DND-41 (cell line): ENCODE results near the gene DNM3.

Source experiments
- ATAC-seq: fragments of 200-7000 bp; cut with Tn5 transposase; 3 replicates; pipeline ENCODE4 v1.9.1; 2021; ENCODE audit warnings: low read depth; ENCODE audit not compliant: insufficient read depth
- DNase-seq: peaks from one replicate; pipeline ENCODE4 v3.0.0-alpha.2; 2020
- H2AFZ ChIP-seq: 2 replicates; pipeline ENCODE4 v1.6.0; 2012; ENCODE audit warnings: low read depth, low read length
- H3K27ac ChIP-seq: 2 replicates; pipeline ENCODE4 v1.5.1; 2012; ENCODE audit warnings: low read length, inconsistent platforms
- H3K27me3 ChIP-seq: fragments of 200-600 bp; sonication (generic); 2 replicates; pipeline ENCODE4 v1.6.0; 2012; ENCODE audit warnings: low read length, mild to moderate bottlenecking, inconsistent platforms; ENCODE audit not compliant: insufficient read depth, poor library complexity
- H3K36me3 ChIP-seq: 2 replicates; pipeline ENCODE4 v1.5.1; 2012; ENCODE audit warnings: low read length, inconsistent platforms; ENCODE audit not compliant: insufficient read depth
- H3K4me1 ChIP-seq: 2 replicates; pipeline ENCODE4 v1.5.1; 2012; ENCODE audit warnings: mild to moderate bottlenecking, low read length; ENCODE audit not compliant: insufficient read depth
- H3K4me2 ChIP-seq: 2 replicates; pipeline ENCODE4 v1.6.0; 2012; ENCODE audit warnings: mild to moderate bottlenecking, moderate library complexity, low read length, inconsistent platforms; ENCODE audit not compliant: insufficient read depth
- H3K4me3 ChIP-seq, 2 experiments: fragments of 200-600 bp in 1 of 2; shearing (Covaris generic) in 1 of 2; 2 replicates each; pipeline ENCODE4 v1.5.1; 2012 to 2016; ENCODE audit warnings: inconsistent platforms in 2 of 2, low read length in 2 of 2, mild to moderate bottlenecking in 2 of 2, low read depth in 1 of 2, moderate library complexity in 1 of 2
- H3K79me2 ChIP-seq: 2 replicates; pipeline ENCODE4 v1.6.0; 2012; ENCODE audit warnings: low read length, inconsistent platforms; ENCODE audit not compliant: insufficient read depth
- H3K9ac ChIP-seq: 2 replicates; pipeline ENCODE4 v1.6.0; 2012; ENCODE audit warnings: low read depth, mild to moderate bottlenecking, inconsistent platforms, low read length, moderate library complexity
- H3K9me3 ChIP-seq: 2 replicates; pipeline ENCODE4 v1.5.1; 2012; ENCODE audit warnings: low read length, moderate library complexity, mild to moderate bottlenecking, inconsistent platforms; ENCODE audit not compliant: insufficient read depth, severe bottlenecking
- H4K20me1 ChIP-seq: 2 replicates; pipeline ENCODE4 v1.6.0; 2012; ENCODE audit warnings: low read length; ENCODE audit not compliant: insufficient read depth
- CTCF ChIP-seq: IDR thresholded peaks from 2 replicates; pipeline ENCODE4 v1.5.1; 2012; ENCODE audit warnings: borderline replicate concordance, low read length, moderate library complexity, mild to moderate bottlenecking; ENCODE audit not compliant: poor library complexity, severe bottlenecking; ENCODE audit errors: extremely low read depth
- EZH2 ChIP-seq: IDR thresholded peaks from 3 replicates; pipeline ENCODE4 v1.6.1; 2012; ENCODE audit warnings: borderline replicate concordance, low read depth, mild to moderate bottlenecking, moderate library complexity, low read length, inconsistent platforms; ENCODE audit not compliant: severe bottlenecking

The DNM3 gene

GRCh38 chr1:171911506-171911905, 70.2 kb downstream of the DNM3 start:
- no peaks in the 10 kb centered on the region for H4K20me1 ChIP-seq
- H3K9ac ChIP-seq = no peak overlapping the region
- H3K4me3 ChIP-seq = no peak overlapping the region
- no peak for DNase-seq
- H3K4me1 ChIP-seq = no peaks in the 10 kb centered on the region
- H3K27me3 ChIP-seq = no peaks in the 10 kb centered on the region
- H3K27ac ChIP-seq = no peak overlapping the region
- TF ChIP-seq EZH2 (no peak), CTCF (no peak)
- H3K9me3 ChIP-seq = no peaks in the 10 kb centered on the region
- ATAC-seq = no peak
- H3K79me2 ChIP-seq = no peaks in the 10 kb centered on the region
- H3K4me2 ChIP-seq = no peak overlapping the region
- H3K36me3 ChIP-seq = no peaks in the 10 kb centered on the region
- H2AFZ ChIP-seq = no peak overlapping the region

DNA sequence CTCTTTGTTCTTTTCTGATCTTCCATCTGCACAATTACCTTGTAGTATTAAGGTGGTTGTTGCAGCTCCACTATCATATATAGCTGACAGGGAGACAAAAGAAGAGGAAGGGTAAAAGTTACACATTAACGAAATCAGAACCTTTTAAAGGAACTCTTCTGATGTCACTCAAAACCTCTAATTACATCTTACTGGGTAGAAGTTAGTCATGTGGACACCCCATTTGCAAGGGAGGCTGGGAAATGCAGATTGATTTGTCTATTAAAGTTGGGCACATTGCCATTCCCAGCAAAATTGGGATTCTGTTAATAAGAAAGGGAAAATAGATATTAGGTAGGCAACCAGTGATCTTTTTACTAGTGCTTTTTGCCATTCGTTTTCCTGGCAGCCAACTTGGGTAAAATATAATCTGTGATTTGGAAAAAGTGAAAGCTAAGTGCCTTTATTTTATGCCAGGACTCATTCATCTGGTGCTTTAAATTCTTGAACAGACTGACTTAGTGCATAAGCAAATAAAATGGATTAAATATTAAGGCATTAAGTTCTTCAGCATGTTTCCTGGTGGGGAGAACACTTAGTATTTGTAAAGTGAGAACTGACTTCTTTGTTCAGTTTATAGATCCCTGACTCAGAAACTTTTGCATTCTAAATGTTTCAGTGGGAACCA, 71.3 kb downstream of the DNM3 start:
- Histone ChIP-seq H3K9me3 (no peaks in the 10 kb centered on the region), H3K4me3 (no peak overlapping the region), H3K36me3 (no peaks in the 10 kb centered on the region), H3K4me1 (no peaks in the 10 kb centered on the region), H3K9ac (no peak overlapping the region), H3K4me2 (no peak overlapping the region), H4K20me1 (no peaks in the 10 kb centered on the region), H2AFZ (no peak overlapping the region), H3K27me3 (no peaks in the 10 kb centered on the region), H3K27ac (no peak overlapping the region), H3K79me2 (no peaks in the 10 kb centered on the region)
- ATAC-seq = no peak
- DNase-seq = no peak
- TF ChIP-seq EZH2 = no peak
- TF ChIP-seq CTCF = no peak

GRCh38 chr1:171913385-171913784, 72.1 kb downstream of the DNM3 start:
- Histone ChIP-seq H3K4me1 (no peaks in the 10 kb centered on the region), H3K27me3 (no peaks in the 10 kb centered on the region), H3K9me3 (no peaks in the 10 kb centered on the region), H3K4me3 (no peak overlapping the region), H3K9ac (no peak overlapping the region), H3K27ac (no peak overlapping the region), H3K36me3 (no peaks in the 10 kb centered on the region), H2AFZ (no peak overlapping the region), H3K79me2 (no peaks in the 10 kb centered on the region), H4K20me1 (no peaks in the 10 kb centered on the region), H3K4me2 (no peak overlapping the region)
- DNase-seq (no peak), ATAC-seq (no peak)
- TF ChIP-seq EZH2 = no peak
- TF ChIP-seq CTCF = no peak
